22Rv1 (cell line): ENCODE measurements around the gene PRDM15.

ENCODE experiments used
- ZFX ChIP-seq: fragments of 450-650 bp; IDR thresholded peaks from 2 replicates; pipeline ENCODE4 v1.6.1; 2017; ENCODE audit warnings: antibody characterized with exemption, borderline replicate concordance
- TF ChIP-seq, protein P1 (sequence below): fragments of 450-650 bp; IDR thresholded peaks from 2 replicates; pipeline ENCODE4 v1.5.1; 2017; ENCODE audit warnings: mild to moderate bottlenecking

- TF ChIP-seq, protein P1, sequence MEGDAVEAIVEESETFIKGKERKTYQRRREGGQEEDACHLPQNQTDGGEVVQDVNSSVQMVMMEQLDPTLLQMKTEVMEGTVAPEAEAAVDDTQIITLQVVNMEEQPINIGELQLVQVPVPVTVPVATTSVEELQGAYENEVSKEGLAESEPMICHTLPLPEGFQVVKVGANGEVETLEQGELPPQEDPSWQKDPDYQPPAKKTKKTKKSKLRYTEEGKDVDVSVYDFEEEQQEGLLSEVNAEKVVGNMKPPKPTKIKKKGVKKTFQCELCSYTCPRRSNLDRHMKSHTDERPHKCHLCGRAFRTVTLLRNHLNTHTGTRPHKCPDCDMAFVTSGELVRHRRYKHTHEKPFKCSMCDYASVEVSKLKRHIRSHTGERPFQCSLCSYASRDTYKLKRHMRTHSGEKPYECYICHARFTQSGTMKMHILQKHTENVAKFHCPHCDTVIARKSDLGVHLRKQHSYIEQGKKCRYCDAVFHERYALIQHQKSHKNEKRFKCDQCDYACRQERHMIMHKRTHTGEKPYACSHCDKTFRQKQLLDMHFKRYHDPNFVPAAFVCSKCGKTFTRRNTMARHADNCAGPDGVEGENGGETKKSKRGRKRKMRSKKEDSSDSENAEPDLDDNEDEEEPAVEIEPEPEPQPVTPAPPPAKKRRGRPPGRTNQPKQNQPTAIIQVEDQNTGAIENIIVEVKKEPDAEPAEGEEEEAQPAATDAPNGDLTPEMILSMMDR = no peak
- TF ChIP-seq ZFX = no peak
Measured at GRCh38 chr21:41878831-41879189, 334 bp downstream of the PRDM15 start.
